ENCODE data around the gene BTAF1. TPM values are rescaled to one million over a fixed set of nuclear protein-coding genes. Genes with fewer than 3 reads are reported as not detected.

BTAF1 gene
- total and polyA plus RNA-seq, 5 donors from 2014 or later, result 7.5 to 75.4 (median 8.1) TPM

GRCh38 chr10:91897421-91897820, 26.1 kb upstream of the BTAF1 start:
- Histone ChIP-seq H3K27me3 (ENCODE audit: control insufficient read depth, insufficient read depth, low read length) (peaks cover 2% of the 10 kb centered on the region), H3K4me3 (ENCODE audit: low read depth, low read length) (no peak overlapping the region), H3K4me1 (ENCODE audit: control insufficient read depth, insufficient read depth, low read length, poor library complexity, severe bottlenecking) (peaks cover 7% of the 10 kb centered on the region), H3K36me3 (ENCODE audit: control insufficient read depth, insufficient read depth, low read length) (no peaks in the 10 kb centered on the region), H3K9me3 (ENCODE audit: control insufficient read depth in 2 of 2, low read length in 2 of 2) (no peaks in the 10 kb centered on the region), H3K27ac (ENCODE audit: insufficient read depth, low read length, poor library complexity, severe bottlenecking) (no peak overlapping the region)
- H3K36me3 Mint-ChIP-seq, result no peaks in the 10 kb centered on the region
- peaks cover 9% of the 10 kb centered on the region for H3K27me3 Mint-ChIP-seq
- peaks cover 7 to 15% (median 12%) of the 10 kb centered on the region in 4 donors for H3K4me1 Mint-ChIP-seq
- no peak overlapping the region for H3K27ac Mint-ChIP-seq
- no peak for DNase-seq
- H3K9me3 Mint-ChIP-seq, result peaks cover 0 to 2% (median 0%) of the 10 kb centered on the region in 7 donors
- no peak overlapping the region for H3K4me3 Mint-ChIP-seq
- ATAC-seq (ENCODE audit: low read depth in 2 of 2), result no peak

GRCh38 chr10:91901784-91902677, 21.5 kb upstream of the BTAF1 start:
- peak in 2 of 3 donors; percentile 17 to 85 for DNase-seq
- Histone ChIP-seq H3K36me3 (ENCODE audit: control insufficient read depth, insufficient read depth, low read length) (no peaks in the 10 kb centered on the region), H3K27me3 (ENCODE audit: control insufficient read depth, insufficient read depth, low read length) (no peaks in the 10 kb centered on the region), H3K4me3 (ENCODE audit: low read depth, low read length) (no peak overlapping the region), H3K4me1 (ENCODE audit: control insufficient read depth, insufficient read depth, low read length, poor library complexity, severe bottlenecking) (peaks cover 7% of the 10 kb centered on the region), H3K27ac (ENCODE audit: insufficient read depth, low read length, poor library complexity, severe bottlenecking) (peak overlapping the region; percentile 30), H3K9me3 (ENCODE audit: control insufficient read depth in 2 of 2, low read length in 2 of 2) (no peaks in the 10 kb centered on the region)
- peaks cover 3% of the 10 kb centered on the region for H3K27me3 Mint-ChIP-seq
- H3K4me3 Mint-ChIP-seq, result peak overlapping the region in 1 of 4 donors; percentile 1
- peaks cover 15 to 23% (median 18%) of the 10 kb centered on the region in 4 donors for H3K4me1 Mint-ChIP-seq
- peak; percentile 99 to 100 for ATAC-seq (ENCODE audit: low read depth in 2 of 2)
- no peaks in the 10 kb centered on the region for H3K36me3 Mint-ChIP-seq
- H3K27ac Mint-ChIP-seq, result peak overlapping the region; percentile 2 to 89 (median 21)
- peaks cover 0 to 2% (median 0%) of the 10 kb centered on the region in 7 donors for H3K9me3 Mint-ChIP-seq

- Mint-ChIP-seq H3K9me3 (no peaks in the 10 kb centered on the region), H3K4me1 (peaks cover 16 to 30% (median 27%) of the 10 kb centered on the region in 4 donors), H3K36me3 (no peaks in the 10 kb centered on the region), H3K4me3 (peak overlapping the region; percentile 90 to 95 (median 93)), H3K27me3 (peaks cover 15% of the 10 kb centered on the region), H3K27ac (peak overlapping the region in 2 of 3 donors; percentile 7 to 89)
- H3K27ac ChIP-seq (ENCODE audit: insufficient read depth, low read length, poor library complexity, severe bottlenecking), result no peak overlapping the region
- peaks cover 5% of the 10 kb centered on the region for H3K27me3 ChIP-seq (ENCODE audit: control insufficient read depth, insufficient read depth, low read length)
- DNase-seq (no peak), ATAC-seq (ENCODE audit: low read depth in 2 of 2) (no peak)
- H3K36me3 ChIP-seq (ENCODE audit: control insufficient read depth, insufficient read depth, low read length), result no peaks in the 10 kb centered on the region
- peak overlapping the region; percentile 5 for H3K4me3 ChIP-seq (ENCODE audit: low read depth, low read length)
- H3K4me1 ChIP-seq (ENCODE audit: control insufficient read depth, insufficient read depth, low read length, poor library complexity, severe bottlenecking), result peaks cover 20% of the 10 kb centered on the region
- no peaks in the 10 kb centered on the region for H3K9me3 ChIP-seq (ENCODE audit: control insufficient read depth in 2 of 2, low read length in 2 of 2)
Measured at GRCh38 chr10:91907033-91907594, 16.5 kb upstream of the BTAF1 start.

- H3K9me3 ChIP-seq (ENCODE audit: control insufficient read depth in 2 of 2, low read length in 2 of 2), result no peaks in the 10 kb centered on the region
- peak overlapping the region; percentile 69 for H3K4me3 ChIP-seq (ENCODE audit: low read depth, low read length)
- peaks cover 5% of the 10 kb centered on the region for H3K27me3 ChIP-seq (ENCODE audit: control insufficient read depth, insufficient read depth, low read length)
- Mint-ChIP-seq H3K4me1 (peaks cover 16 to 28% (median 23%) of the 10 kb centered on the region in 4 donors), H3K36me3 (no peaks in the 10 kb centered on the region), H3K27me3 (peaks cover 23% of the 10 kb centered on the region), H3K4me3 (peak overlapping the region; percentile 90 to 95 (median 93)), H3K9me3 (no peaks in the 10 kb centered on the region), H3K27ac (peak overlapping the region; percentile 69 to 89 (median 85))
- H3K4me1 ChIP-seq (ENCODE audit: control insufficient read depth, insufficient read depth, low read length, poor library complexity, severe bottlenecking), result peaks cover 19% of the 10 kb centered on the region
- peak overlapping the region; percentile 55 for H3K27ac ChIP-seq (ENCODE audit: insufficient read depth, low read length, poor library complexity, severe bottlenecking)
- no peaks in the 10 kb centered on the region for H3K36me3 ChIP-seq (ENCODE audit: control insufficient read depth, insufficient read depth, low read length)
- ATAC-seq (ENCODE audit: low read depth in 2 of 2) (peak in 1 of 2 donors; percentile 3), DNase-seq (no peak)
Measured at GRCh38 chr10:91907914-91908336, 15.6 kb upstream of the BTAF1 start.

- peak overlapping the region; percentile 87 for H3K4me3 ChIP-seq (ENCODE audit: low read depth, low read length)
Measured at GRCh38 chr10:91908337-91909116, 15.0 kb upstream of the BTAF1 start.

GRCh38 chr10:91909117-91909677, 14.4 kb upstream of the BTAF1 start, which contains the start of gene FGFBP3:
Gene FGFBP3 (minus strand): TSS chr10:91909486. CDS start chr10:91908969, 517 bp downstream.
- Mint-ChIP-seq H3K36me3 (no peaks in the 10 kb centered on the region), H3K9me3 (peaks cover 0 to 1% (median 0%) of the 10 kb centered on the region in 7 donors), H3K27ac (peak within 1 kb of the TSS; percentile 84 to 98 (median 88)), H3K27me3 (peaks cover 36% of the 10 kb centered on the region), H3K4me1 (peaks cover 16 to 28% (median 24%) of the 10 kb centered on the region in 4 donors), H3K4me3 (peak within 1 kb of the TSS; percentile 94 to 98 (median 96))
- H3K27ac ChIP-seq (ENCODE audit: insufficient read depth, low read length, poor library complexity, severe bottlenecking), result peak within 1 kb of the TSS; percentile 55
- H3K36me3 ChIP-seq (ENCODE audit: control insufficient read depth, insufficient read depth, low read length), result no peaks in the 10 kb centered on the region
- ATAC-seq (ENCODE audit: low read depth in 2 of 2), result peak; percentile 2 to 7
- no peaks in the 10 kb centered on the region for H3K9me3 ChIP-seq (ENCODE audit: control insufficient read depth in 2 of 2, low read length in 2 of 2)
- H3K4me1 ChIP-seq (ENCODE audit: control insufficient read depth, insufficient read depth, low read length, poor library complexity, severe bottlenecking), result peaks cover 19% of the 10 kb centered on the region
- peak within 1 kb of the TSS; percentile 87 for H3K4me3 ChIP-seq (ENCODE audit: low read depth, low read length)
- H3K27me3 ChIP-seq (ENCODE audit: control insufficient read depth, insufficient read depth, low read length), result peaks cover 15% of the 10 kb centered on the region
- peak in 2 of 3 donors; percentile 14 to 49 for DNase-seq

More at GRCh38 chr10:91908337-91909116, 15.0 kb upstream of the BTAF1 start:
- peak; percentile 86 to 88 for ATAC-seq (ENCODE audit: low read depth in 2 of 2)
- H3K36me3 Mint-ChIP-seq, result no peaks in the 10 kb centered on the region
- H3K4me3 Mint-ChIP-seq, result peak overlapping the region; percentile 94 to 98 (median 96)
- H3K9me3 ChIP-seq (ENCODE audit: control insufficient read depth in 2 of 2, low read length in 2 of 2), result no peaks in the 10 kb centered on the region
- H3K27me3 Mint-ChIP-seq, result peaks cover 29% of the 10 kb centered on the region
- DNase-seq, result peak; percentile 43 to 87 (median 77)
- peaks cover 0 to 1% (median 0%) of the 10 kb centered on the region in 7 donors for H3K9me3 Mint-ChIP-seq
- H3K27me3 ChIP-seq (ENCODE audit: control insufficient read depth, insufficient read depth, low read length), result peaks cover 9% of the 10 kb centered on the region
- H3K36me3 ChIP-seq (ENCODE audit: control insufficient read depth, insufficient read depth, low read length), result no peaks in the 10 kb centered on the region
- H3K27ac Mint-ChIP-seq, result peak overlapping the region; percentile 84 to 98 (median 88)
- H3K4me1 ChIP-seq (ENCODE audit: control insufficient read depth, insufficient read depth, low read length, poor library complexity, severe bottlenecking), result peaks cover 19% of the 10 kb centered on the region
- H3K27ac ChIP-seq (ENCODE audit: insufficient read depth, low read length, poor library complexity, severe bottlenecking), result peak overlapping the region; percentile 55
- H3K4me1 Mint-ChIP-seq, result peaks cover 16 to 28% (median 24%) of the 10 kb centered on the region in 4 donors

GRCh38 chr10:91910467-91910866, 13.1 kb upstream of the BTAF1 start:
- Histone ChIP-seq H3K9me3 (ENCODE audit: control insufficient read depth in 2 of 2, low read length in 2 of 2) (no peaks in the 10 kb centered on the region), H3K4me1 (ENCODE audit: control insufficient read depth, insufficient read depth, low read length, poor library complexity, severe bottlenecking) (peaks cover 19% of the 10 kb centered on the region), H3K36me3 (ENCODE audit: control insufficient read depth, insufficient read depth, low read length) (no peaks in the 10 kb centered on the region), H3K27me3 (ENCODE audit: control insufficient read depth, insufficient read depth, low read length) (peaks cover 17% of the 10 kb centered on the region), H3K4me3 (ENCODE audit: low read depth, low read length) (no peak overlapping the region), H3K27ac (ENCODE audit: insufficient read depth, low read length, poor library complexity, severe bottlenecking) (no peak overlapping the region)
- H3K4me3 Mint-ChIP-seq, result peak overlapping the region in 1 of 4 donors; percentile 47
- peaks cover 0 to 1% (median 0%) of the 10 kb centered on the region in 7 donors for H3K9me3 Mint-ChIP-seq
- H3K4me1 Mint-ChIP-seq, result peaks cover 16 to 28% (median 24%) of the 10 kb centered on the region in 4 donors
- ATAC-seq (ENCODE audit: low read depth in 2 of 2) (no peak), DNase-seq (no peak)
- H3K27ac Mint-ChIP-seq, result no peak overlapping the region
- no peaks in the 10 kb centered on the region for H3K36me3 Mint-ChIP-seq
- peaks cover 47% of the 10 kb centered on the region for H3K27me3 Mint-ChIP-seq
